Measurements from ENCODE around the gene COLQ.

GRCh38 chr3:15505479-15506165 is 15.9 kb downstream of the COLQ start:
- no peak for TF ChIP-seq ZFP30 (CRISPR knock-in tag; IDR thresholded peaks at IDR 0.05)
- no peak for TF ChIP-seq OSR1 (CRISPR knock-in tag; IDR thresholded peaks at IDR 0.05)
- TF ChIP-seq TCF4 (CRISPR knock-in tag; IDR thresholded peaks at IDR 0.05; ENCODE audit: borderline replicate concordance): no peak
- TF ChIP-seq BACH2 (CRISPR knock-in tag; IDR thresholded peaks at IDR 0.05; ENCODE audit: borderline replicate concordance): no peak
- TF ChIP-seq TSHZ2 (CRISPR knock-in tag; IDR thresholded peaks at IDR 0.05): 0 out of 2 replicates have a peak, but pooled peaks have one; percentile 51
